Endothelial cell of umbilical vein (primary cell): Measurements from ENCODE around the gene DHRS11. TPM values are rescaled to one million over a fixed set of nuclear protein-coding genes. Genes with fewer than 3 reads are reported as not detected.

ENCODE experiments used
- BruUV-seq: library from RNA; stranded (reverse); fragments of 400-500 nt; replicated peaks from 2 replicates; lab custom pipeline; 2021; lab: Mats Ljungman, UMichigan
- CTCF ChIA-PET: fragments of 300-600, 350-600 bp; sonication (Branson Sonifier 250); formaldehyde crosslinking; loops from one replicate; lab custom pipeline; 2021; ENCODE audit warnings: antibody characterized with exemption, inconsistent platforms; lab: Charles Lee
- POLR2A ChIA-PET: fragments of 300-600, 350-600 bp; sonication (Branson Sonifier 250); formaldehyde crosslinking; loops from one replicate; lab custom pipeline; 2021; ENCODE audit warnings: antibody characterized with exemption, inconsistent platforms; lab: Charles Lee
- DNase-seq: peaks from one replicate; pipeline ENCODE4 v3.0.0-alpha.2; 2011; ENCODE audit warnings: low read depth, low spot score
- FAIRE-seq: peaks from 2 replicates; lab custom pipeline; 2011; peaks lifted over from hg19 to GRCh38; lab: Jason Lieb, UNC
- H2AFZ ChIP-seq: 2 replicates; pipeline ENCODE4 v1.6.0; 2012; ENCODE audit warnings: low read depth, low read length, control low read depth, inconsistent platforms
- H3K27ac ChIP-seq: 2 replicates; pipeline ENCODE4 v1.5.1; 2011; ENCODE audit warnings: low read depth, mild to moderate bottlenecking, control low read depth, low read length, moderate library complexity; ENCODE audit not compliant: insufficient read depth
- H3K27me3 ChIP-seq, 2 experiments: 2 replicates each; pipeline versions ENCODE4 v1.6.0 to v1.6.1; 2011; ENCODE audit warnings: low read length in 2 of 2, mixed read lengths in 1 of 2; ENCODE audit not compliant: control insufficient read depth in 2 of 2, insufficient read depth in 2 of 2
- H3K36me3 ChIP-seq, 2 experiments: 2 replicates in 1 of 2; 3 replicates in 1 of 2; pipeline ENCODE4 v1.5.1; 2011; ENCODE audit warnings: low read length in 2 of 2, mild to moderate bottlenecking in 1 of 2, moderate library complexity in 1 of 2; ENCODE audit not compliant: control insufficient read depth in 2 of 2, insufficient read depth in 2 of 2; ENCODE audit errors: extremely low read depth in 1 of 2
- H3K4me1 ChIP-seq: 3 replicates; pipeline ENCODE4 v1.5.1; 2011; ENCODE audit warnings: mild to moderate bottlenecking, low read length; ENCODE audit not compliant: control insufficient read depth, insufficient read depth; ENCODE audit errors: extremely low read depth
- H3K4me2 ChIP-seq: 2 replicates; pipeline ENCODE4 v1.6.1; 2011; ENCODE audit warnings: low read length, control low read depth, mixed read lengths; ENCODE audit not compliant: insufficient read depth
- H3K4me3 ChIP-seq, 3 experiments: fragments of 200-600 bp in 1 of 3; sonication (generic), shearing (Covaris generic) in 1 of 3; replicated peaks in 1 of 3; 2 replicates each; pipeline ENCODE4 v1.5.1; 2011 to 2016; ENCODE audit warnings: control low read depth in 3 of 3, low read length in 3 of 3, mild to moderate bottlenecking in 2 of 3, inconsistent platforms in 1 of 3, low read depth in 1 of 3, moderate library complexity in 1 of 3; ENCODE audit not compliant: insufficient read depth in 1 of 3
- H3K79me2 ChIP-seq: 2 replicates; pipeline ENCODE4 v1.6.0; 2012; ENCODE audit warnings: low read length, inconsistent platforms; ENCODE audit not compliant: control insufficient read depth, insufficient read depth
- H3K9ac ChIP-seq: replicated peaks from 2 replicates; pipeline ENCODE3; 2011; ENCODE audit warnings: low read length, control low read depth; ENCODE audit not compliant: insufficient read depth; ENCODE audit errors: extremely low read depth
- H3K9me1 ChIP-seq: replicated peaks from 3 replicates; pipeline ENCODE4 v1.6.0; 2011; ENCODE audit warnings: mild to moderate bottlenecking, low read length; ENCODE audit not compliant: control insufficient read depth, insufficient read depth; ENCODE audit errors: extremely low read depth
- H3K9me3 ChIP-seq: replicated peaks from 2 replicates; pipeline ENCODE4 v1.5.1; 2012; ENCODE audit warnings: low read length, inconsistent platforms; ENCODE audit not compliant: control insufficient read depth, insufficient read depth
- H4K20me1 ChIP-seq: replicated peaks from 2 replicates; pipeline ENCODE3; 2011; ENCODE audit warnings: mild to moderate bottlenecking, low read length; ENCODE audit not compliant: control insufficient read depth, insufficient read depth; ENCODE audit errors: extremely low read depth
- EZH2 ChIP-seq: IDR thresholded peaks from 2 replicates; pipeline ENCODE4 v1.6.1; 2012; ENCODE audit warnings: borderline replicate concordance, low read depth, mild to moderate bottlenecking, moderate library complexity, low read length, inconsistent platforms; ENCODE audit not compliant: severe bottlenecking
- FOS ChIP-seq: IDR thresholded peaks from 2 replicates; pipeline ENCODE4 v1.6.1; 2011; ENCODE audit warnings: mild to moderate bottlenecking, low read length, moderate library complexity, borderline replicate concordance; ENCODE audit not compliant: insufficient read depth
- GATA2 ChIP-seq: IDR thresholded peaks from 2 replicates; pipeline ENCODE4 v1.7.0; 2011; ENCODE audit warnings: low read depth, mild to moderate bottlenecking, moderate library complexity, mixed read lengths, low read length; ENCODE audit not compliant: insufficient read length, insufficient read depth
- JUN ChIP-seq: IDR thresholded peaks from 2 replicates; pipeline ENCODE4 v1.6.1; 2011; ENCODE audit warnings: borderline replicate concordance, low read depth; ENCODE audit not compliant: insufficient read length, insufficient read depth
- MYC ChIP-seq: IDR thresholded peaks from one replicate; pipeline ENCODE4 v1.6.1; 2011; ENCODE audit warnings: mild to moderate bottlenecking, low read depth, low read length
- POLR2A ChIP-seq: IDR thresholded peaks from 2 replicates; pipeline ENCODE4 v1.6.1; 2012; ENCODE audit warnings: low read depth, mild to moderate bottlenecking, control low read depth, low read length
- POLR2AphosphoS5 ChIP-seq: IDR thresholded peaks from 2 replicates; pipeline ENCODE4 v1.6.1; 2012; ENCODE audit warnings: low read depth, mild to moderate bottlenecking, control low read depth, low read length, moderate library complexity; ENCODE audit not compliant: insufficient read depth
- dilution Hi-C: fragments of 300-500 bp; cut with MboI; formaldehyde crosslinking; loops from one replicate; pipeline ENCODE4 v1.15.0; 2019; ENCODE audit warnings: low sequenced_read_pairs; ENCODE audit not compliant: extremely low pct_ligation_motif_present
- intact Hi-C: fragments of 100-400 bp; cut with micrococcal nuclease; formaldehyde crosslinking; loops from one replicate; pipeline ENCODE4 v1.10.0; 2022
- polyA plus RNA-seq, 4 experiments: library from polyadenylated mRNA; depleted of rRNA in 3 of 4; stranded (reverse) in 3 of 4; unstranded in 1 of 4; fragments of >200 nt; gene quantifications; 2 replicates each; pipeline versions ENCODE4 v1.2.1 to v1.2.3, GENCODE V29; 2011 to 2012; ENCODE audit warnings: missing spikeins in 1 of 4
- total RNA-seq: library from RNA; stranded (reverse); gene quantifications from 2 replicates; pipeline ENCODE4 v1.2.3, GENCODE V29; 2021
- TF ChIP-seq, protein P1 (sequence below): IDR thresholded peaks from 2 replicates; pipeline ENCODE4 v1.6.1; 2011; ENCODE audit not compliant: insufficient read depth, insufficient read length
- TF ChIP-seq, protein P2 (sequence below), 2 donors: IDR thresholded peaks; 1 replicate in 1 of 2; 2 replicates in 1 of 2; pipeline ENCODE4 v1.5.1; 2011; ENCODE audit warnings: low read length in 2 of 2, mild to moderate bottlenecking in 2 of 2, moderate library complexity in 2 of 2, control low read depth in 1 of 2, inconsistent platforms in 1 of 2, low read depth in 1 of 2; ENCODE audit not compliant: insufficient read depth in 1 of 2; ENCODE audit errors: extremely low read depth in 1 of 2

The DHRS11 gene
- total and polyA plus RNA-seq, 2 donors (not counting 3 experiments of a cell fraction or from before 2014, with no cell fraction given) = 9.8 to 15.7 TPM

GRCh38 chr17:36617773-36618172 lies 26.1 kb downstream of the DHRS11 start:
- no peak overlapping the region for H3K4me3 ChIP-seq
- TF ChIP-seq EZH2 = no peak
- TF ChIP-seq, protein P1, sequence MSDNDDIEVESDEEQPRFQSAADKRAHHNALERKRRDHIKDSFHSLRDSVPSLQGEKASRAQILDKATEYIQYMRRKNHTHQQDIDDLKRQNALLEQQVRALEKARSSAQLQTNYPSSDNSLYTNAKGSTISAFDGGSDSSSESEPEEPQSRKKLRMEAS = no peak
- TF ChIP-seq POLR2A = no peak
- no peak for TF ChIP-seq JUN
- TF ChIP-seq POLR2AphosphoS5 = no peak
- TF ChIP-seq, protein P2, sequence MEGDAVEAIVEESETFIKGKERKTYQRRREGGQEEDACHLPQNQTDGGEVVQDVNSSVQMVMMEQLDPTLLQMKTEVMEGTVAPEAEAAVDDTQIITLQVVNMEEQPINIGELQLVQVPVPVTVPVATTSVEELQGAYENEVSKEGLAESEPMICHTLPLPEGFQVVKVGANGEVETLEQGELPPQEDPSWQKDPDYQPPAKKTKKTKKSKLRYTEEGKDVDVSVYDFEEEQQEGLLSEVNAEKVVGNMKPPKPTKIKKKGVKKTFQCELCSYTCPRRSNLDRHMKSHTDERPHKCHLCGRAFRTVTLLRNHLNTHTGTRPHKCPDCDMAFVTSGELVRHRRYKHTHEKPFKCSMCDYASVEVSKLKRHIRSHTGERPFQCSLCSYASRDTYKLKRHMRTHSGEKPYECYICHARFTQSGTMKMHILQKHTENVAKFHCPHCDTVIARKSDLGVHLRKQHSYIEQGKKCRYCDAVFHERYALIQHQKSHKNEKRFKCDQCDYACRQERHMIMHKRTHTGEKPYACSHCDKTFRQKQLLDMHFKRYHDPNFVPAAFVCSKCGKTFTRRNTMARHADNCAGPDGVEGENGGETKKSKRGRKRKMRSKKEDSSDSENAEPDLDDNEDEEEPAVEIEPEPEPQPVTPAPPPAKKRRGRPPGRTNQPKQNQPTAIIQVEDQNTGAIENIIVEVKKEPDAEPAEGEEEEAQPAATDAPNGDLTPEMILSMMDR (IDR thresholded peaks at IDR 0.05; ENCODE audit: extremely low read depth in 1 of 2, insufficient read depth in 1 of 2, low read depth in 1 of 2, low read length in 2 of 2) = no peak
- no peak for TF ChIP-seq FOS
- TF ChIP-seq MYC = no peak
- TF ChIP-seq GATA2 = no peak
- no peaks in the 10 kb centered on the region for H3K9me3 ChIP-seq
- dilution Hi-C loops = no loop called here
- no TSS peak for BruUV-seq
- no peak overlapping the region for H3K4me2 ChIP-seq
- H3K27ac ChIP-seq = no peak overlapping the region
- intact Hi-C loops = no loop called here
- H3K79me2 ChIP-seq = no peaks in the 10 kb centered on the region
- H3K9ac ChIP-seq = no peak overlapping the region
- POLR2A ChIA-PET = no interaction called here
- H3K9me1 ChIP-seq = no peaks in the 10 kb centered on the region
- no peak overlapping the region for H2AFZ ChIP-seq
- no peak for FAIRE-seq
- H3K36me3 ChIP-seq = no peaks in the 10 kb centered on the region
- no peaks in the 10 kb centered on the region for H3K4me1 ChIP-seq
- no peaks in the 10 kb centered on the region for H4K20me1 ChIP-seq
- no peak for DNase-seq
- H3K27me3 ChIP-seq = peaks cover 0 to 3% of the 10 kb centered on the region in 2 experiments
- CTCF ChIA-PET = interaction anchor here (0.9 to 3.2 kb wide), 2 partner anchors 8 to 622 kb away, joined by 3 to 17 read pairs; no protein-coding TSS in a partner anchor
